Osteocyte (in vitro differentiated cells): ENCODE measurements around the gene SYNDIG1. TPM values are rescaled to one million over a fixed set of nuclear protein-coding genes. Genes with fewer than 3 reads are reported as not detected.
A peak's percentile ranks its signal among the peaks of the same experiment; 100 is the strongest.

ENCODE experiments used
- DNase-seq: peaks from one replicate; pipeline ENCODE4 v3.0.0; 2021; ENCODE audit warnings: mixed read lengths; ENCODE audit not compliant: unreplicated experiment; ENCODE audit errors: extremely low spot score
- H3K27ac Mint-ChIP-seq: one replicate; pipeline ENCODE4 v1.8.0; 2021; ENCODE audit warnings: mild to moderate bottlenecking, mixed read lengths; ENCODE audit not compliant: unreplicated experiment
- H3K27me3 Mint-ChIP-seq: one replicate; pipeline ENCODE4 v1.8.0; 2021; ENCODE audit warnings: mixed read lengths; ENCODE audit not compliant: unreplicated experiment
- H3K36me3 Mint-ChIP-seq: one replicate; pipeline ENCODE4 v1.8.0; 2021; ENCODE audit warnings: mixed read lengths; ENCODE audit not compliant: unreplicated experiment
- H3K4me1 Mint-ChIP-seq: one replicate; pipeline ENCODE4 v1.8.0; 2021; ENCODE audit warnings: mixed read lengths; ENCODE audit not compliant: unreplicated experiment
- H3K4me3 Mint-ChIP-seq: one replicate; pipeline ENCODE4 v1.8.0; 2021; ENCODE audit warnings: mild to moderate bottlenecking, moderate library complexity, mixed read lengths; ENCODE audit not compliant: unreplicated experiment
- H3K9me3 Mint-ChIP-seq: one replicate; pipeline ENCODE4 v1.8.0; 2021; ENCODE audit warnings: mixed read lengths; ENCODE audit not compliant: unreplicated experiment
- CTCF ChIP-seq: fragments of 200-600 bp; sonication (generic); IDR thresholded peaks from 2 replicates; pipeline ENCODE4 v1.5.0; 2021; ENCODE audit warnings: antibody characterized with exemption, mild to moderate bottlenecking, moderate library complexity
- total RNA-seq: library from RNA; stranded (reverse); gene quantifications from 2 replicates; pipeline ENCODE4 v1.2.1, GENCODE V29; 2021

The SYNDIG1 gene
- total RNA-seq, 1 donor from 2014 or later = 0.40 TPM

GRCh38 chr20:24681634-24682495, 212.4 kb downstream of the SYNDIG1 start:
- Mint-ChIP-seq H3K27me3 (peaks cover 3% of the 10 kb centered on the region), H3K9me3 (no peaks in the 10 kb centered on the region), H3K4me1 (no peaks in the 10 kb centered on the region), H3K27ac (no peak overlapping the region), H3K4me3 (no peak overlapping the region), H3K36me3 (no peaks in the 10 kb centered on the region)
- DNase-seq = no peak
- TF ChIP-seq CTCF = no peak

DNA sequence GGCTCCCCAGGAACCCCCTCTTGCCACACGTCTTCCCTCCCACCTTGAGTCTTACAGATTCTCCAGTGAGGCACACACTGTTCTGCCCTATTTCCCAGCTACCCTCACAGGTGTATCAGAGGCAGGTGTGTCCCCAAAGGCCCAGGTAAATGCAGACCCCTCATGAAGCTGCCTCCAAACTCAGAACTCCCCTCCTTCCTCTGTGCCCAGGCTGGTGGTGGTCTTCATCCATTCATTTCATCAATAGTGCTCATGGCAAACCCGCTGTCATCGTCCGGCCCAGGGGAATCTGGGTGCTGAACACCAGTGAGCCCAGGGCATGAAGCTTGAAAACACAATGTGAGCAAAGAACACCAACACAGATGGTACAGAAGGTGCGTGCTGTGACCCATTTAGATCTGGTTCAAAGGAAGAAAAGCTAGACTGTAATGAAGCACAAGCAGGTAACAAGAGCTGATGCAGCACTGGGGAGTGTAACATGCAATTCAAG, 213.1 kb downstream of the SYNDIG1 start:
- no peaks in the 10 kb centered on the region for H3K36me3 Mint-ChIP-seq
- DNase-seq = no peak
- no peak overlapping the region for H3K4me3 Mint-ChIP-seq
- peaks cover 2% of the 10 kb centered on the region for H3K9me3 Mint-ChIP-seq
- no peak for TF ChIP-seq CTCF
- H3K27me3 Mint-ChIP-seq = peaks cover 3% of the 10 kb centered on the region
- no peak overlapping the region for H3K27ac Mint-ChIP-seq
- H3K4me1 Mint-ChIP-seq = no peaks in the 10 kb centered on the region

GRCh38 chr20:24683676-24684075, 214.2 kb downstream of the SYNDIG1 start:
- H3K27ac Mint-ChIP-seq = no peak overlapping the region
- no peaks in the 10 kb centered on the region for H3K4me1 Mint-ChIP-seq
- TF ChIP-seq CTCF = no peak
- H3K9me3 Mint-ChIP-seq = peaks cover 8% of the 10 kb centered on the region
- no peak overlapping the region for H3K4me3 Mint-ChIP-seq
- DNase-seq = no peak
- peaks cover 3% of the 10 kb centered on the region for H3K27me3 Mint-ChIP-seq
- no peaks in the 10 kb centered on the region for H3K36me3 Mint-ChIP-seq

GRCh38 chr20:24684421-24684871, 215.0 kb downstream of the SYNDIG1 start:
- no peaks in the 10 kb centered on the region for H3K4me1 Mint-ChIP-seq
- H3K27ac Mint-ChIP-seq = no peak overlapping the region
- peaks cover 4% of the 10 kb centered on the region for H3K27me3 Mint-ChIP-seq
- DNase-seq = peak; percentile 56
- no peak for TF ChIP-seq CTCF
- H3K9me3 Mint-ChIP-seq = peaks cover 8% of the 10 kb centered on the region
- H3K4me3 Mint-ChIP-seq = no peak overlapping the region
- no peaks in the 10 kb centered on the region for H3K36me3 Mint-ChIP-seq

DNA sequence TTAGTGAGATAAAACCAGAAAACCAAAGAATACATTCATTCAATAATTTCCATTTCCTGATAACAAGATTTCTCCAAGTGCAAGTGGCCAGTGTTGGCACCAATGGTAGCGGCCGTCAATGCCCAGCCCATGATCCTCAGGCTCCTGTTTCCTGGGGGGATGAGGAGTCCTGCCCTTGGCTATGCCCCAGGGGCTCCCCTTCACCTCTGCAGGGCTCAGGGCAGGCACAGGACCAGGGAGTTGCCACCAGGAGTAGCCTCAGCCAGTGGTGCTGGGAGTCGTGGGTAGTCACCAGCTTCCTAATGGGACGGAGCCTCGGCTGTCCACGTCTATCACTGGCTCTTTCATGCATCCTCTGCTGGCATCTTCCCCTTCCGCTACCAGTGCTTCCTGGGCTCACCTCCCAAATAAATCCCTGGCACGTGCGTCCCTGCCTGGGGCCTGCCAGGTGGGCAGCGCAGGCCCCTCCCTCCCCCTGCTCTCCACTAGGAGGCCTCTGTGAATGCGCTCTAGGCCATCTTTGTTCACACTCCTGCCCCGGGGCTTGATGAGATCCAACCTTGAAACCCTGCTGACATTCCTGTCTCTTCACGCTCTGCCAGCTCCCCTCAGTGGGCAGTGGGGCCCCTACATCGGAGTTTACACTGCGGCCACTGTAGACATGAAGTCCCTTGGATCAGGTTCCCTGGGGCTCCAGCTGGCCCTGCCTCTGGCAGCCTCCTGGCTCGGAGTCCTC, 215.7 kb downstream of the SYNDIG1 start:
- Mint-ChIP-seq H3K9me3 (peaks cover 8% of the 10 kb centered on the region), H3K36me3 (no peaks in the 10 kb centered on the region), H3K27me3 (peaks cover 11% of the 10 kb centered on the region), H3K4me1 (no peaks in the 10 kb centered on the region), H3K4me3 (no peak overlapping the region), H3K27ac (no peak overlapping the region)
- DNase-seq = peak; percentile 69
- no peak for TF ChIP-seq CTCF
